CMK (cell line): ENCODE measurements around the gene C16orf96.

Experiments
- DNase-seq: peaks from one replicate; pipeline ENCODE4 v3.0.0-alpha.2; 2010; ENCODE audit warnings: low read depth

C16orf96 gene

GRCh38 chr16:4525634-4526277, 30.4 kb upstream of the C16orf96 start:
- no peak for DNase-seq

- no peak for DNase-seq
These were observed 26.8 kb upstream of the C16orf96 start for GRCh38 chr16:4529085-4530060.

DNA sequence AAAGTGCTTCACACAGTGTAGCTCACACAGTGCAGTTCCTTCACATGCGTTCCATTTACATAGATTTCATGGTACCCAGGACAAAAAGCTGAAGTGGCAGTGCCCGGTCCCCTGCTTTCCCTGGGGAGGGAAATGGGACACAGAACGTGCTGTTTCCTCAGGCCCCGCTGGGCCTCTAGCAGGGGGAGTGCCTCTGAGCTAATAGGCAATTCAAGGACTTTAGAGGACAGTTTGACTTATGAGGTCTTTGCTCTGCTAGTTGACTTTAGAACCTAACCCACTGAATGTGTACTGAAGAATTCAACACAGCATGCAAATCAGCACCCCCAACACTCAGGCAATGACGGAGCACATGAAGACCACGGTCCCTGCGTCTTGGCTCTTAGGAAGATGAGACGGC, 24.3 kb upstream of the C16orf96 start:
- DNase-seq: no peak

DNA sequence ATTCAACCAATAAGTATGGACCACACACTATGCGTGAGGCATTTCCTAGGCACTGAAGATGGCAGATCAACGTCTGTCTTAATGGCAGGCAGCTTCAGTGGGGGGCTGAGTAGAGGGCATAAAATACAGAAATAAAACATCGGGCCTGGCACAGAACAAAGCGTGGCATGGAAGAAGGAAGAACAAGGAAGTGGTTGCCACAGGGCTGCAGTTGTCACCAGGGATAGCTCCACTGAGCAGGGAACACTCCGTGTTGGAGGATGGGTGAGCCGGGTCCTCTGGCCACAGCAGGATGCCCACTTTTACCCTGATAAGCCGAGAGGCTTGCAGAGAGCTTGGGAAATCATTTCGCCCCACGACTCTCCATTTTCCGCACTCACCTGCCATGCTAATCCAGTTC, 23.9 kb upstream of the C16orf96 start:
- DNase-seq: no peak

- DNase-seq: no peak
These were observed 22.6 kb upstream of the C16orf96 start for GRCh38 chr16:4533490-4533889.

DNA sequence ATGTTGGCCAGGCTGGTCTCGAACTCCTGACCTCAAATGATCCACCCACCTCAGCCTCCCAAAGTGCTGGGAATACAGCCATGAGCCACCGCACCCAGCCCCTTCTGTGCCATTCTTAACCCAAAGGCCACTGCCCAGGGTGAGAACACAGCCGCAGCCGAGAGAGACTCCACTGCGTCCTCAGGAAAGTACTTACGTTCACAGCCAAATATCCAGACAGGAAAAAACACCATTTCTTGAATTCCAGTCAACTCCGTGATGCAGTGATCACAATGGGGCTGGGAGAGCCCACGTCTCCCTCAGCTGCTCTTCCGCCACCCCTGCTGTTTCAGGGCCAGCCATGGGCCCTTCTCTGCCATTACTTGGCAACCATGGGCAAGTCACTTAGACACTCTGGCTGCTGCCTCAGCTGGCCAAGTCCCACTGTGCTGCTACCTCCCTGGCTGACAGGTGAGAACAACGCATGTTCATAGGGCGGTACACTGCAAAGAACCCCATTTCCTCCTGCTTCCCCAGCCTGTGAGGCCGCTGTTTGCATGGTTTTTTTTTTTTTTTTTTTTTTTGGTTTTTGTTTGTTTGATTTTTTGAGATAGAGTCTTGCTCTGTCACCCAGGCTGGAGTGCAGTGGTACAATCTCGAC, 21.9 kb upstream of the C16orf96 start:
- DNase-seq: no peak

GRCh38 chr16:4535627-4536108, 20.5 kb upstream of the C16orf96 start:
- DNase-seq: no peak

GRCh38 chr16:4536391-4537106, 19.6 kb upstream of the C16orf96 start:
- no peak for DNase-seq

- DNase-seq: no peak
These were observed 18.5 kb upstream of the C16orf96 start for GRCh38 chr16:4537376-4538343.

GRCh38 chr16:4538350-4539235, 17.5 kb upstream of the C16orf96 start, which contains the start of gene CDIP1:
Gene CDIP1 (minus strand): TSS chr16:4538773. CDS start chr16:4514130, 24,643 bp downstream.
- DNase-seq: peak; percentile 84

DNA sequence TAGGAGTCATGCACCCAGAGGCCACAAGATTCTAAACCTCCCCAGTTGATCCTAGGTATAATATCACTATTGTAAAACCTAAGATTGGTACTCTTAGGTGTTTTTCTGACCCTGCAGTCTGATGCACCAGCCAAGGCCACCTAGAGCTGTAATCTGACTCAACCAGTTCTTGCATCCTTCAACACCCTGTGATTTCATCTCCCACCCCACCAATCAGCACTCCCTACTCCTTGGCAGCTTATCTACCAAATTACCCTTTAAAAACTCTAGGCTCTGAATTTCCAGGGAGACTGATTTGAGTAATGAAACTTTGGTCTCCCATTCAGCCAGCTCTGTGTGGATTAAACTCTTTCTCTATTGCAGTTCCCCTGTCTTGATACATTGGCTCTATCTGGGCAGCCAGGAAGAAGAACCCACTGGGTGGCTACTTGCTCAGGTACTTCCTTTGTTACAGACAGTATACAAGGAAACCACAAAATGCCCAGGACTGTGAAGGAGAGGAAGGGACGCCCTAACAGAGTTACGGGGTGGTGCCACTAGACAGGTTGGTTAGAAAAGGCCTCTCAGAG, 16.3 kb upstream of the C16orf96 start:
- no peak for DNase-seq

GRCh38 chr16:4544473-4544872, 11.7 kb upstream of the C16orf96 start:
- no peak for DNase-seq

DNA sequence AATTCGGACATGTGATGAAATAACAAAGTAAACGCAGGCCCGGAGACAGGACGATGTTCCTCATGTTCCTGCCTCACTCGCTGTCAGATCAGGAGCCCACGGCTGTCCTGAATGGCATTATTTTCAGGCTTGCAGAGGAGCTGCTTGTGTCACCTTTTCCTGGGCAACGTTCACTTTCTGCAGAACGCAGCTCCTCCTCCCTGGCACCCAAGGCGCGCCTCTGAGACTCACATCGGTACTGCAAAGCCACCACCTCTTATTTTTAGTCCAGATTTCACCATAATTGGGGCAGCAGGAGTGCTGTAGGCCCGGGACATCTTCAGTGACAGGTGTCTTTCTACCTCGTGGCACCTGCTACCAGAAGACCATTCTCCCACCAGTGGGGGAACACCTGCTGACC, 8.0 kb upstream of the C16orf96 start:
- no peak for DNase-seq

DNA sequence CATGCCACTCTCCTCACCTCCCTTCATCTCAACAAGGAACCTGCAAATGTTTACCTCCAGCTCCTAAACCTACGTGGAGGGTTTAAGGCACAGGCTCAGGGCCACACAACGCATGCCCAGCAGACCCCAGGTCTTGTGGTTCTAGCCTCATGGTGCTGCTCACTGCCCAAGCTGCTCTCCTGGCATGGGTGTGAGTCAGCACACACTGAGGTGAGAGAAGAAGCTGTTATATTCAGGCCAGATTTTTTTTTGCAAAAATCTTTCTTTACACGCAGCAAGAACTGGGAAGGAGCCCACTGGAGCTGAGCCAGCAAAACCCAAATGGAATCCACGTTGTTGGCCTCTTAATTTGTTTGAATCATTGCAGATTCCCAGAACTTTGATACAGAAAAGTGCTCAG, 5.5 kb upstream of the C16orf96 start:
- no peak for DNase-seq

GRCh38 chr16:4552541-4552940, 3.6 kb upstream of the C16orf96 start:
- no peak for DNase-seq

- no peak for DNase-seq
These were observed 440 bp downstream of the C16orf96 start for GRCh38 chr16:4556580-4556979.

GRCh38 chr16:4557973-4558372, 1.8 kb downstream of the C16orf96 start:
- DNase-seq: no peak

GRCh38 chr16:4561596-4561995, 5.5 kb downstream of the C16orf96 start:
- no peak for DNase-seq

DNA sequence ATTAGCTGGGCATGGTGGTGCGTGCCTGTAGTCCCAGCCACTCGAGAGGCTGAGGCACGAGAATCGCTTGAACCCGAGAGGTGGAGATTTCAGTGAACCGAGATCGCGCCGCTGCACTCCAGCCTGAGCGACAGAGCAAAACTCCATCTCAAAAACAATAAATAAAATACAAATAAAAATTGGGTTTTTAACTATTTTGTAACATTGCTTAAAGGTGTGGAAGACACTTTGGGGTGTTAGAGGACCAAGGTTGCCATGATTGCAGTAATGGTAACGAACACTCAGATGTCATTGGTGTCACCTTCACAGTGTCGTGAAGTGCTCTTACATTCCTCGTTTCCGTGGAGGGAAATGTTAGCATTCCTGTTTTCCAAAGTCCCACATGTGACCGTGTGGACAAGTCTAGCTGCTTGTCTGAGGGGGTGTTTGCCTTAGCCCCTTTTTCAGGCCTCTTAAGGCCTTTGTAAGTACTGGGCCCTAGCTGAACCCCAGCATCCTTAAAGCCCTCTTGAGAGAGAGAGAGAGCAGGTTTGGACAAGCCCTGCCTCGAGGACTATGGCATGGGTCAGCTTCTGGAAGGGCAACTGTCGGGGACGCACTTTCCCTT, 8.6 kb downstream of the C16orf96 start:
- no peak for DNase-seq
